Prostate gland (tissue), 2 donors: ENCODE measurements around the gene ERVFRD-1.

Experiments
- POLR2A ChIP-seq: fragments of 450-650 bp; IDR thresholded peaks from one replicate; pipeline ENCODE4 v1.6.1; 2016; ENCODE audit warnings: antibody characterized with exemption, mild to moderate bottlenecking
- POLR2AphosphoS5 ChIP-seq: sonication (generic); formaldehyde crosslinking; IDR thresholded peaks from one replicate; pipeline ENCODE4 v1.6.1; 2017; ENCODE audit warnings: antibody characterized with exemption
- TF ChIP-seq, protein P1 (sequence below), 4 experiments: fragments of 200-600 bp in 2 of 4; fragments of 450-650 bp in 2 of 4; sonication (generic) in 2 of 4; IDR thresholded peaks; 1 replicate in 3 of 4; 2 replicates in 1 of 4; pipeline ENCODE4 v1.5.1; 2016 to 2019; ENCODE audit warnings: antibody characterized with exemption in 4 of 4, mild to moderate bottlenecking in 2 of 4, moderate library complexity in 2 of 4

DNA sequence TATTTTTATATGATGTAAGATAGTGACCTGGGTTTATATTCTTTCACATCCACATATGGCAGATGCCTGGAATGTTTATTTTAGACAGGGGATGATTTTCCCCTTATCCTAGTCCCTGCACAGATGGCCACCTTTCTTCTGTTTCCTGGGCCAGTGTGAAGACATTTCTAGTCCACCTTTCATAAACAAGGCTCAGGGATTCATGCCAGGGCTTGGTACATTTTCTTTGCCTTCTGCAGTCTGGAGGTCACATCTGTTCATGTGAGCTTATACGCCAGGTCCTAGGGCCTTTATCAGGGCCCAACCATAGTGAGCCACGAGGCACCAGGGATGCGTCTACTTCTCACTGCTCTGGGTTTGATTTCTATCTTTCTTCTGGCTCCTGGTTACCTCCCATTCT, 38.0 kb upstream of the ERVFRD-1 start:
- TF ChIP-seq, protein P1, sequence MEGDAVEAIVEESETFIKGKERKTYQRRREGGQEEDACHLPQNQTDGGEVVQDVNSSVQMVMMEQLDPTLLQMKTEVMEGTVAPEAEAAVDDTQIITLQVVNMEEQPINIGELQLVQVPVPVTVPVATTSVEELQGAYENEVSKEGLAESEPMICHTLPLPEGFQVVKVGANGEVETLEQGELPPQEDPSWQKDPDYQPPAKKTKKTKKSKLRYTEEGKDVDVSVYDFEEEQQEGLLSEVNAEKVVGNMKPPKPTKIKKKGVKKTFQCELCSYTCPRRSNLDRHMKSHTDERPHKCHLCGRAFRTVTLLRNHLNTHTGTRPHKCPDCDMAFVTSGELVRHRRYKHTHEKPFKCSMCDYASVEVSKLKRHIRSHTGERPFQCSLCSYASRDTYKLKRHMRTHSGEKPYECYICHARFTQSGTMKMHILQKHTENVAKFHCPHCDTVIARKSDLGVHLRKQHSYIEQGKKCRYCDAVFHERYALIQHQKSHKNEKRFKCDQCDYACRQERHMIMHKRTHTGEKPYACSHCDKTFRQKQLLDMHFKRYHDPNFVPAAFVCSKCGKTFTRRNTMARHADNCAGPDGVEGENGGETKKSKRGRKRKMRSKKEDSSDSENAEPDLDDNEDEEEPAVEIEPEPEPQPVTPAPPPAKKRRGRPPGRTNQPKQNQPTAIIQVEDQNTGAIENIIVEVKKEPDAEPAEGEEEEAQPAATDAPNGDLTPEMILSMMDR (IDR thresholded peaks at IDR 0.05): no peak
- no peak for TF ChIP-seq POLR2AphosphoS5
- no peak for TF ChIP-seq POLR2A
